ENCODE measurements around the gene ZNF816.

DNA sequence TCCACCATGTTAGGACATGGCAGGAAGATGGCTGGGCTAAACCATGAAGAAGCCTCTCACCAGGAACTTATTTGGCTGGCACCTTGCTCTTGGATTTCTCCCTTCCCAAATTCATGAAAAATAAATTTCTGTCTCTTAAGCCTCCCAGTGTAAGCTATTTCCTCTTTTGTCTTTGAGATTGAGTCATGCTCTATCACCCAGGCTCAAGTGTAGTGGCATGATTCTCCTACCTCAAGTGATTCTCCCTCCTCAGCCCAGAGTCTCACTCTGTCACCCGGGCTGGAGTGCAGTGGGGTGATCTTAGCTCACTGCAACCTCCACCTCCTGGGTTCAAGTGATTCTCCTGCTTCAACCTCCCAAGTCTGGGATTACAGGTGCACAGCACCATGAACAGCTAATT lies 52.0 kb downstream of the ZNF816 start:
- TF ChIP-seq, protein P1, sequence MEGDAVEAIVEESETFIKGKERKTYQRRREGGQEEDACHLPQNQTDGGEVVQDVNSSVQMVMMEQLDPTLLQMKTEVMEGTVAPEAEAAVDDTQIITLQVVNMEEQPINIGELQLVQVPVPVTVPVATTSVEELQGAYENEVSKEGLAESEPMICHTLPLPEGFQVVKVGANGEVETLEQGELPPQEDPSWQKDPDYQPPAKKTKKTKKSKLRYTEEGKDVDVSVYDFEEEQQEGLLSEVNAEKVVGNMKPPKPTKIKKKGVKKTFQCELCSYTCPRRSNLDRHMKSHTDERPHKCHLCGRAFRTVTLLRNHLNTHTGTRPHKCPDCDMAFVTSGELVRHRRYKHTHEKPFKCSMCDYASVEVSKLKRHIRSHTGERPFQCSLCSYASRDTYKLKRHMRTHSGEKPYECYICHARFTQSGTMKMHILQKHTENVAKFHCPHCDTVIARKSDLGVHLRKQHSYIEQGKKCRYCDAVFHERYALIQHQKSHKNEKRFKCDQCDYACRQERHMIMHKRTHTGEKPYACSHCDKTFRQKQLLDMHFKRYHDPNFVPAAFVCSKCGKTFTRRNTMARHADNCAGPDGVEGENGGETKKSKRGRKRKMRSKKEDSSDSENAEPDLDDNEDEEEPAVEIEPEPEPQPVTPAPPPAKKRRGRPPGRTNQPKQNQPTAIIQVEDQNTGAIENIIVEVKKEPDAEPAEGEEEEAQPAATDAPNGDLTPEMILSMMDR (IDR thresholded peaks at IDR 0.05), result no peak
- TF ChIP-seq ZFX (IDR thresholded peaks at IDR 0.05; ENCODE audit: borderline replicate concordance), result no peak

Data from 22Rv1 (cell line).